ENCODE measurements around the gene H2BK1. TPM values are rescaled to one million over a fixed set of nuclear protein-coding genes. Genes with fewer than 3 reads are reported as not detected.

The H2BK1 gene
- total and polyA plus RNA-seq, 2 experiments from 2014 or later: not detected

DNA sequence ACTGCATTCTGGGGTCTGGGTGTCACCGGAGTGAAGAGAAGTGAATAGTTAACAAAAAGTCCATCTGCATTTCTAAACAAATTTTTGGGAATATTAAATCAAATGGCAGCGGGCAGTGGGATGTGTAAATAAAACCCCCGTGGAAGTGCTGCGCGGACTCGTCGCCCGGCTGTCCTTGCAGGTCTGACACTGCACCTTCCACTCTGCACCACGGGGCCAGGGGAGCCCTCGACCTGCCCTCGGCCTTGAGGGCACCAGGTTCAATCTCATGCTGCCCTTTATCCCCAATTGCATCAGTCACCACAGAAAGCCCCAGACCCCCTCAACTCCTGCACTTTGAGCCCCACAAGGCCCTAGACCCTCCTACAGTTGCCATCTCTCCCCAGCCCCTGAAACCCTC lies 44.6 kb upstream of the H2BK1 start:
- H4K20me1 ChIP-seq (ENCODE audit: insufficient read depth): no peaks in the 10 kb centered on the region
- no peak overlapping the region for H3K4me2 ChIP-seq (ENCODE audit: unreplicated experiment)
- no peaks in the 10 kb centered on the region for H3K36me3 ChIP-seq (ENCODE audit: low read depth)
- DNase-seq: no peak
- 0 out of 2 replicates have a peak, but pooled peaks cover 7% of the 10 kb centered on the region for H3K4me1 ChIP-seq (ENCODE audit: insufficient read depth)
- in situ Hi-C loops (cut with MboI): no loop called here
- H3K9ac ChIP-seq: no peak overlapping the region
- H3K4me3 ChIP-seq: no peak overlapping the region
- H3K27me3 ChIP-seq (replicated peaks; ENCODE audit: insufficient read depth): peaks cover 8% of the 10 kb centered on the region
- TF ChIP-seq EZH2phosphoT487 (IDR thresholded peaks at IDR 0.05; ENCODE audit: insufficient read depth, low read depth): no peak
- TF ChIP-seq EZH2 (IDR thresholded peaks at IDR 0.05; ENCODE audit: insufficient read depth, poor library complexity, severe bottlenecking): no peak
- H3K79me2 ChIP-seq (ENCODE audit: insufficient read depth): no peaks in the 10 kb centered on the region
- no peaks in the 10 kb centered on the region for H3F3A ChIP-seq (ENCODE audit: insufficient read depth)
- no peaks in the 10 kb centered on the region for H3K9me3 ChIP-seq (ENCODE audit: low read depth)
- 87 to 90% methylated on average over 10 to 11 of the region's 11 CpGs for WGBS, 2 experiments (ENCODE audit: low coverage in 1 of 2, low lambda C conversion rate in 2 of 2, missing lambda C conversion rate in 2 of 2)
- no peak overlapping the region for H3K27ac ChIP-seq
- no peak overlapping the region for H2AFZ ChIP-seq
- H3K9me2 ChIP-seq (ENCODE audit: insufficient read depth): no peaks in the 10 kb centered on the region

- Histone ChIP-seq H3K4me3 (no peak overlapping the region), H3K27ac (no peak overlapping the region), H3K9me3 (ENCODE audit: low read depth) (no peaks in the 10 kb centered on the region), H3K27me3 (replicated peaks; ENCODE audit: insufficient read depth) (peaks cover 5% of the 10 kb centered on the region), H3K4me2 (ENCODE audit: unreplicated experiment) (no peak overlapping the region), H3F3A (ENCODE audit: insufficient read depth) (no peaks in the 10 kb centered on the region; the same call in 1 of the 2 replicates), H2AFZ (no peak overlapping the region), H3K4me1 (ENCODE audit: insufficient read depth) (peaks cover 13% of the 10 kb centered on the region; the same call in 1 of the 2 replicates), H3K9me2 (ENCODE audit: insufficient read depth) (no peaks in the 10 kb centered on the region), H3K36me3 (ENCODE audit: low read depth) (no peaks in the 10 kb centered on the region), H3K79me2 (ENCODE audit: insufficient read depth) (no peaks in the 10 kb centered on the region), H3K9ac (no peak overlapping the region), H4K20me1 (ENCODE audit: insufficient read depth) (no peaks in the 10 kb centered on the region)
- TF ChIP-seq EZH2phosphoT487 (IDR thresholded peaks at IDR 0.05; ENCODE audit: insufficient read depth, low read depth): no peak
- no peak for TF ChIP-seq EZH2 (IDR thresholded peaks at IDR 0.05; ENCODE audit: insufficient read depth, poor library complexity, severe bottlenecking)
- WGBS, 2 experiments (ENCODE audit: low coverage in 1 of 2, low lambda C conversion rate in 2 of 2, missing lambda C conversion rate in 2 of 2): 71 to 75% methylated on average over 7 of the region's 7 CpGs
- DNase-seq: no peak
- in situ Hi-C loops (cut with MboI): no loop called here
Observed at GRCh38 chr7:151254316-151254715, 44.0 kb upstream of the H2BK1 start.

- Histone ChIP-seq H3K9ac (peak overlapping the region; percentile 90), H3K36me3 (ENCODE audit: low read depth) (no peaks in the 10 kb centered on the region), H2AFZ (peak overlapping the region; percentile 93), H3K79me2 (ENCODE audit: insufficient read depth) (no peaks in the 10 kb centered on the region), H3K27ac (no peak overlapping the region), H3F3A (ENCODE audit: insufficient read depth) (no peaks in the 10 kb centered on the region; the same call in 1 of the 2 replicates), H3K9me2 (ENCODE audit: insufficient read depth) (no peaks in the 10 kb centered on the region), H3K4me1 (ENCODE audit: insufficient read depth) (peaks cover 13% of the 10 kb centered on the region; the same call in 1 of the 2 replicates), H3K27me3 (replicated peaks; ENCODE audit: insufficient read depth) (peaks cover 5% of the 10 kb centered on the region), H3K9me3 (ENCODE audit: low read depth) (no peaks in the 10 kb centered on the region), H3K4me3 (peak overlapping the region; percentile 98; the same call in 1 of the 2 replicates), H3K4me2 (ENCODE audit: unreplicated experiment) (peak overlapping the region; percentile 100), H4K20me1 (ENCODE audit: insufficient read depth) (no peaks in the 10 kb centered on the region)
- DNase-seq: no peak
- in situ Hi-C loops (cut with MboI): no loop called here
- 59 to 61% methylated on average over 17 of the region's 17 CpGs for WGBS, 2 experiments (ENCODE audit: low coverage in 1 of 2, low lambda C conversion rate in 2 of 2, missing lambda C conversion rate in 2 of 2)
- no peak for TF ChIP-seq EZH2phosphoT487 (IDR thresholded peaks at IDR 0.05; ENCODE audit: insufficient read depth, low read depth)
- no peak for TF ChIP-seq EZH2 (IDR thresholded peaks at IDR 0.05; ENCODE audit: insufficient read depth, poor library complexity, severe bottlenecking)
Observed at GRCh38 chr7:151252961-151253711, 42.8 kb upstream of the H2BK1 start.

GRCh38 chr7:151252561-151252835 lies 42.2 kb upstream of the H2BK1 start:
- Histone ChIP-seq H3K9ac (peak overlapping the region; percentile 90), H3K27me3 (replicated peaks; ENCODE audit: insufficient read depth) (peaks cover 5% of the 10 kb centered on the region), H3K4me2 (ENCODE audit: unreplicated experiment) (peak overlapping the region; percentile 100), H3K9me2 (ENCODE audit: insufficient read depth) (no peaks in the 10 kb centered on the region), H4K20me1 (ENCODE audit: insufficient read depth) (no peaks in the 10 kb centered on the region), H3K36me3 (ENCODE audit: low read depth) (no peaks in the 10 kb centered on the region), H3K27ac (peak overlapping the region; percentile 76), H3K4me3 (peak overlapping the region; percentile 98), H3K4me1 (ENCODE audit: insufficient read depth) (peaks cover 13% of the 10 kb centered on the region; the same call in 1 of the 2 replicates), H3K79me2 (ENCODE audit: insufficient read depth) (no peaks in the 10 kb centered on the region), H3K9me3 (ENCODE audit: low read depth) (no peaks in the 10 kb centered on the region), H2AFZ (peak overlapping the region; percentile 93), H3F3A (ENCODE audit: insufficient read depth) (no peaks in the 10 kb centered on the region; the same call in 1 of the 2 replicates)
- WGBS, 2 experiments (ENCODE audit: low coverage in 1 of 2, low lambda C conversion rate in 2 of 2, missing lambda C conversion rate in 2 of 2): 8 to 16% methylated on average over 6 to 9 of the region's 9 CpGs
- TF ChIP-seq EZH2phosphoT487 (IDR thresholded peaks at IDR 0.05; ENCODE audit: insufficient read depth, low read depth) (no peak), EZH2 (IDR thresholded peaks at IDR 0.05; ENCODE audit: insufficient read depth, poor library complexity, severe bottlenecking) (no peak)
- in situ Hi-C loops (cut with MboI): no loop called here
- DNase-seq: no peak
